ENCODE data around the gene MKLN1.
A peak's percentile ranks its signal among the peaks of the same experiment; 100 is the strongest.
"Not testable (repeated sequence)": the region's sequence is repeated elsewhere in the genome, so short reads cannot be mapped to it uniquely, and the experiment has no call there.

MKLN1 gene

GRCh38 chr7:131403322-131403721 lies 75.6 kb downstream of the MKLN1 start:
- DNase-seq: no peak

GRCh38 chr7:131404226-131404911 lies 76.7 kb downstream of the MKLN1 start:
- no peak for DNase-seq

GRCh38 chr7:131409129-131409766 lies 81.6 kb downstream of the MKLN1 start:
- no peak for DNase-seq

- DNase-seq: no peak
These were observed 84.4 kb downstream of the MKLN1 start for GRCh38 chr7:131412031-131412430.

DNA sequence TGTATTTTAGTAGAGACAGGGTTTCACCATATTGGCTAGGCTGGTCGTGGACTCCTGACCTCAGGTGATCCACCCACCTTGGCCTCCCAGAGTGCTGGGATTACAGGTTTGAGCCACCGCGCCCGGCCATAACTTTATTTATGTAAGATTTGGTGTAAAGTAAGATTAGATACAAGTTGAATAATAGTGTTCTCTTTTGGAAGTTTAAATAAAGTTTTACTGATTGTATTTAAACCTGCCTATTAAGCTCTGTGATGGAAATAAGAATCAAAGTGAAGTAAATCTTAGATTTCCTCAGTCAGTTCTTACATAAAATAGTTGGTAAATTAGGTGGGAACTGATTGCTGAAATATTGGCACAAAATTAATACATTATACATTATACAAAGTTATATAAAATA lies 86.0 kb downstream of the MKLN1 start:
- no peak for DNase-seq

GRCh38 chr7:131424219-131424822 lies 96.6 kb downstream of the MKLN1 start:
- DNase-seq: peak in 2 of 14 donors; percentile 28 to 34

DNA sequence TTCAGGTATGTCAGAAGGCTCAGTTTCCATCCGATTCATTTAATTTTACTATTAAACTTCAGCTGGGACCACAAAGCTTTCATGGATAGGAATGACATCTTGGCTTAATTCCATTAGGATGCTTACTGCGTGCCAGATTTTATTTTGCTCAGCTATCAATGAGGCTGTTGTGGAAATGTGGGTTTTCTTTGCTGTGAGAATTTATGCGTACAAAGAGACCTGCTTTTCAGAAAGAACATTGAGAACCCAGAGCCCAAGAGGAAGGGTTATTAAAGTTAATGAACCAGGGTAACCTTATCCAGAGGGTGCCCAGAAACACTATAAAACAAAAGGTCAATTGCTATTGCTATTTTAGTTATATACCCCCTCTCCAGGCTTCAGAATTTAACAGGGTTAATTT lies 98.3 kb downstream of the MKLN1 start:
- DNase-seq: peak in 5 of 14 donors; percentile 2 to 24 (median 17)

GRCh38 chr7:131430826-131431225 lies 103.2 kb downstream of the MKLN1 start:
- DNase-seq: peak in 1 of 14 donors; percentile 4

DNA sequence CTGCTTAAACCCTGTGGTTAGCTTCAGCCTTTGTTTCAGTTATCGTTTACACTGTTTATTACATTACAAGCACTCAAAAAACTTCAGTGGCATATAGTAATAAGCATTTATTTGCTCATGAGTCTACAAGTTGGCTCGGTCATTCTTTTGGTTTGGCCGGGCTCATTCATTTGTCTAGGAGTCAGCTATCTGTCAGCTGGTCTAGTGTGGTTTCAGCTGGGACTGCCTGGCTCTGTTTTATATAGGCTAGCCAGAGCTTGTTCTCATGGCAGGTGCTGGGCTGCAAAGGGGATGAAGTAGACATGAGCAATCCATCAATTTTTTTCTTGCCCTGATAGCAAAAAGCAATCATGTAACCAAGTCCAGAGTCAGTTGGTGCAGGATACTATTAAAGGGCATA lies 103.6 kb downstream of the MKLN1 start:
- peak in 12 of 14 donors; percentile 13 to 69 (median 48) for DNase-seq

DNA sequence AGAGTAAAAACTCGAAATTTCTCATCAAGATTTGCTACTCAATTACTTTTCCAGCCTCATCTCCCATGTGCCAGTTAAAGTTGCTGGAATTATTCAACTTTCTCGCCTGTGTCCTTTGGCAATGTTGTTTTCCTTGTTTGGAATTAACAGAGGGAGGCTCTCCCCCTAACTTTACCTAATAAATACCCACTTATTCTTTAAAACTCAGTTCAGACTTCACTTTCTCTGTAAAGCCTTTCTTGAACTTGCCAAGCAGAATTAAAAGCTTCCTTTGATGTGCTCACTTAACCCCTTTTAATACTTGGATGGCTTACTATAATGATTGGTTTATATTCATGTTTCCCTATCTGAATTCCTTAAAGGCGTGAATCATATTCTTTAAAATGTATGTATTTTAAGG lies 104.1 kb downstream of the MKLN1 start:
- no peak for DNase-seq

- DNase-seq: no peak
These were observed 108.7 kb downstream of the MKLN1 start for GRCh38 chr7:131436384-131436783.

DNA sequence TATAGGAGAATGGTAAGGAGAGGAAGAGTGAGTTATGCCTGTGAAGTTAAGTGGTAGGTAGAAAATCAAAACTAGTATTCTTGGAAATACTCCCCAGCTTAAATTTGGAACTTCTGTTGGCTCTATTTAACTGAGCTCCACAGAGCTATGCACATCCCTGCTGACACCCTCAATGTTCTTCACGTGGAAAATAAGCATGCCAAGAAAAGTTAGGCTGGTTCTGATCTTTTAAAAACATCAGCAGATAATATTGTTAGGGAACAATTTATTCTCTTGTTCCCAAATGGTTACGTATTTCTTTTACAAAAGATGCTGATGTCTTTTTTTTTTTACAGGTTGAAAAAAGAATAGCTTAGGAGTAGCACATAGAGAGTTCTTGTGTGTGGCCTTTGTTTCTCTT lies 111.3 kb downstream of the MKLN1 start:
- no peak for DNase-seq

- DNase-seq: no peak
These were observed 115.8 kb downstream of the MKLN1 start for GRCh38 chr7:131443496-131443895.

DNA sequence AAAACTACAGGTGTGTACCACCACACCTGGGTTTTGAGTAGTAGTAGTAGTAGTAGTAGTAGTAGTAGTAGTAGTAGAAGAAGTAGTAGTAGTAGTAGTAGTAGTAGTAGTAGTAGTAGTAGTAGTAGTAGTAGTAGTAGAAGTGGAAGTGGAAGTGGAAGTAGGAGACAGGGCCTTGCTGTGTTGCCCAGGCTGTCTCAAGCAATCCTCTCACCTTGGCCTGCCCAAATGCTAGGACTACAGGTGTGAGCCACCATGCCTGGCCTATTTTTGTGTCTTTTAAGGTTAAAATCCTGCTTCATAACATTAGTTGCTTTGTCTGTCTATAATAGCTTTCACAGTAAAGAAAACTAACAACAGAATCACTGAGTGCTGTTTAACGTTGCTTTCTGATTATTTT lies 117.0 kb downstream of the MKLN1 start:
- no peak for DNase-seq

GRCh38 chr7:131449373-131449902 lies 121.8 kb downstream of the MKLN1 start:
- DNase-seq: no peak

- DNase-seq: no peak
These were observed 126.8 kb downstream of the MKLN1 start for GRCh38 chr7:131454498-131454897.

DNA sequence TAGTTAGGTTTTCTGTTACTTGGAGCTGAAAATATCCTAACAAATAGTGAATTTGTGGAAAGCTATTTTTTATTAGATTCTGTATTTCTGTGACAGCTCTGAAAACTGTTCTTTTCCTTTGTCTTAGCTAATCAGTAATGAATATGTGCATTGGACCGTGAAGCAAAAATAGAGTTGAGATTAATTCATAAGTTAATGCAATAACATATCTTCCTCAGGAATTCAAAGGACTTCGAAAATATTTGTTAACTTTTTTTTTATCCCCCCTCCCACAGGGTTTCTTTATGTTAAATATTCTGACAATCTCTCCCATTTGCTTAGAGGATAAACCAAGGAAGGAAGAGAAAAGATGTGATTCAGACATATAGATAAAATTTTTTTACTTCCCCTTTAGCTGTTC lies 127.3 kb downstream of the MKLN1 start:
- DNase-seq: no peak

- no peak for DNase-seq
These were observed 127.9 kb downstream of the MKLN1 start for GRCh38 chr7:131455546-131455945.

- DNase-seq: no peak
These were observed 128.7 kb downstream of the MKLN1 start for GRCh38 chr7:131456338-131456737.

DNA sequence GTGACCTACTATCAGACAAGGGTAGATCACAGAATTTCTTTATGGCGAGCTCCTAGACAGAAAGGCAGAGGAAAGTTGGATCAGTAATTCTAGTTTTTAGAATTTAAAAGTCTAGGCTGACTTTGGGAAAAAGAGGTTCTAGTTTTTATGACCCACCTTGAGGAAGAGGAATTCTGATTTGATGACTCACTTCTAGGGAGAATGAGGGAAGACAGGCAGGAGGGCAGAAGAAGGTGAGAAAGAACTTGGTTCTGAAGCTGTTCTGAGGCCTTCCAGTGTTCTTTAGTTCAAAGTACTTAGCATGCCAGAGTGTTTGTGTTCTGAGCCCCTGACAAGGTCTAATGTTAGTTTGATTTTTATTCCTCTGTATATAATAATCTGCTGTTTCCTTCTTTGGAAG lies 131.6 kb downstream of the MKLN1 start:
- no peak for DNase-seq

DNA sequence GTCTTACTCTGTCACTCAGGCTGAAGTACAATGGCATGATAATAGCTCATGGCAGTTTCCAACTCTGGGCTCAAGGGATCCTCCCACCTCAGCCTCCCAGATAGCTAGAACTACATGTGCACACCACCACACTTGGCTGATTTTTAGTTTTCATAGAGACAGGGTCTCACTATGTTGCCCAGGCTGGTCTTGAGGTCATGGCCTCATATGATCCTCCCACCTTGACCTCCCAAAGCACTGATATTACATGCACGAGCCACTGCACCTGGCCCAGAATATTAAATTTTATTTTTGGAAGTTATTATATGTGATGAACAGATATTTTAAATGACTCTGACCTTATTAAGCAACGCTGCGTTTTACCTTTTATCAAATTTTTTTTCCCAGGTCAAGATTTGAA lies 134.4 kb downstream of the MKLN1 start:
- no peak for DNase-seq

- not testable (repeated sequence) for DNase-seq
These were observed 135.0 kb downstream of the MKLN1 start for GRCh38 chr7:131462715-131463114.

- DNase-seq: no peak
These were observed 139.2 kb downstream of the MKLN1 start for GRCh38 chr7:131466735-131467365.

All from C1 segment of cervical spinal cord (tissue), 14 donors.